ENCODE data around the gene TCAF1.
A peak's percentile ranks its signal among the peaks of the same experiment; 100 is the strongest.
"Not testable (repeated sequence)": the region's sequence is repeated elsewhere in the genome, so short reads cannot be mapped to it uniquely, and the experiment has no call there.

Gene TCAF1

DNA sequence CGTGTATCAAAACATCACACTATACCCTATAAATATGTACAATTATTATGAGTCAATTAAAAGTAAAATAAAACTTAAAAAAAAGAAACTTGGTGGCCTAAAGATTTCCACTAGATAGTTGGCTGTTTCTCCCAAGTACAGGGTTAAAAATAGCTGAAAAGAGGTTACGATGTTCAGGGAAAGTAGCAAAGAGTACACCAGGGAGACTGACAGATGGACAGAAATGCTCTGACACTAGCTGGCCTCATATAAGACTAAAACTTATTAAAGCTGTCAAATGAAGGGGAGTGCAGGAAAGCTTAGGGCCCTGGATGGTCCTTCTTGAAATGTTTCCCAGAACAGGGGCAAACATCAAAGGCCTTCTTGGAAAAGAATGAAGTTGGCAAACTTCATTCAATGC is 51.3 kb downstream of the TCAF1 start:
- no peak for DNase-seq
- Mint-ChIP-seq H3K36me3 (no peaks in the 10 kb centered on the region), H3K4me3 (no peak overlapping the region), H3K27ac (no peak overlapping the region), H3K27me3 (no peaks in the 10 kb centered on the region), H3K4me1 (no peaks in the 10 kb centered on the region), H3K9me3 (no peaks in the 10 kb centered on the region)
- no peak for ATAC-seq (replicated peaks)

DNA sequence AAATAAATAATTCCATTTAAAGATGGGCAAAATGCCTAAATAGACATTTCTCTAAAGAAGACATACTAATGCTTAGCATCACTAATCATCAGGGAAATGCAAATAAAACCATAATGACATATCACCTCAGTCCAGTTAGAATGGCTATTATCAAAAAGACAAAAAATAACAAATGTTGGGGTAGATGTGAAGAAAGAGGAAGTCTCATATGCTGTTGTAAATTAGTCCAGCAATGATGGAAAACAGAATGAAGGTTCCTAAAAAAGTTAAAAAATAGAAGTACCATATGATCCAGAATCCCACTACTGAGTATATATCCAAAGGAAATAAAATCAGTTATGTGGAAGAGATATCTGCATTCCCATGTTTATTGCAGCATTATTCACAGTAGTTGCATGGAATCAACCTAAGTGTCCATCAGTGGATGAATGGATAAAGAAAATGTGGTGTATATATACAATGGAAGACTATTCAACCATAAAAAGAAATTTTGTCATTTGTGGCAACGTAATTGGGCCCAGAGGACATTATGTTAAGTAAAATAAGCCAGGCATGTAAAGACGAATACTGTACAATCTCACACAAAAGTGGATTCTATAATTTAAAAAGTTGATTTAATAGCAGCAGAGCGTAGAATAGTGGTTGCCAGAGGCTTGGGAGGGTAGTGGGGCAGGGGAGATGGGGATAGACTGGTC is 52.0 kb downstream of the TCAF1 start:
- ATAC-seq (replicated peaks) (no peak), DNase-seq (no peak)
- H3K9me3 Mint-ChIP-seq: no peaks in the 10 kb centered on the region
- H3K4me3 Mint-ChIP-seq: no peak overlapping the region
- H3K4me1 Mint-ChIP-seq: no peaks in the 10 kb centered on the region
- no peak overlapping the region for H3K27ac Mint-ChIP-seq
- H3K27me3 Mint-ChIP-seq: no peaks in the 10 kb centered on the region
- peaks cover 2 to 5% of the 10 kb centered on the region in 2 donors for H3K36me3 Mint-ChIP-seq

DNA sequence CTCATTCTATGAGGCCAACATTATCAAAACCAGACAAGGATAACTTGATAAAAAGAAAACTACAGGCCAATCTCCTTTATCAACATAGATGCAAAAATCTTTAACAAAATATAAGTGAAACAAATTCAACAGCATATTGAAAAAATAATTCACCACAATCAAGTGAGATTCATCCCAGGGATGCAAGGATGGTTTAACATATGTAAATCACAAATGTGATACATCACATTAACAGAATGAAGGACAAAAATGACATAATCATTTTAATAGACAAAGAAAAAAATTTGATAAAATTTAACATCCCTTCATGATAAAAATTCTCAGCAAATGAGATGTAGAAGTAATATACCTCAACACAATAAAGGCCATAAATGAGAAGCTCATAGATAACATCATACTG is 53.8 kb downstream of the TCAF1 start:
- Mint-ChIP-seq H3K36me3 (peaks cover 3 to 5% of the 10 kb centered on the region in 2 donors), H3K9me3 (no peaks in the 10 kb centered on the region), H3K4me3 (no peak overlapping the region), H3K4me1 (no peaks in the 10 kb centered on the region), H3K27me3 (no peaks in the 10 kb centered on the region), H3K27ac (no peak overlapping the region)
- ATAC-seq (replicated peaks) (no peak), DNase-seq (no peak)

DNA sequence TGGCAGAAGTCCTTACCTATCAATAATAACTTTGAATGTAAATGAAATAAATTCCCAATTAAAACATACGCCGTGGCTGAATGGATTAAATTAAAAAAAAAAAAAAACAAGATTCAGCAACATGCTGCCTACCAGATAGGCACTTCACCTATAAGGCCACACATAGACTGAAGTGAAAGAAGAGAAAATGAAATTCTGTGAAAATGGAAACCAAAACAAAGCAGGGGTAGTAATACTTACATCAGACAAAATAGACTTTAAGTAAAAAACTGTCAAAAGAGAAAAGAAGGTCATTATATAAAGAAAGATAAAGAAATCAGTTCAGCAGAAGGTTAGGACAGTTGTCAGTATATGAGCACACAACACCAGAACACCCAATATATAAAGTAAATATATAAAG is 55.3 kb downstream of the TCAF1 start:
- H3K27me3 Mint-ChIP-seq: no peaks in the 10 kb centered on the region
- H3K4me1 Mint-ChIP-seq: no peaks in the 10 kb centered on the region
- ATAC-seq (replicated peaks): no peak
- H3K36me3 Mint-ChIP-seq: peaks cover 3 to 5% of the 10 kb centered on the region in 2 donors
- no peaks in the 10 kb centered on the region for H3K9me3 Mint-ChIP-seq
- H3K27ac Mint-ChIP-seq: no peak overlapping the region
- DNase-seq: no peak
- no peak overlapping the region for H3K4me3 Mint-ChIP-seq

DNA sequence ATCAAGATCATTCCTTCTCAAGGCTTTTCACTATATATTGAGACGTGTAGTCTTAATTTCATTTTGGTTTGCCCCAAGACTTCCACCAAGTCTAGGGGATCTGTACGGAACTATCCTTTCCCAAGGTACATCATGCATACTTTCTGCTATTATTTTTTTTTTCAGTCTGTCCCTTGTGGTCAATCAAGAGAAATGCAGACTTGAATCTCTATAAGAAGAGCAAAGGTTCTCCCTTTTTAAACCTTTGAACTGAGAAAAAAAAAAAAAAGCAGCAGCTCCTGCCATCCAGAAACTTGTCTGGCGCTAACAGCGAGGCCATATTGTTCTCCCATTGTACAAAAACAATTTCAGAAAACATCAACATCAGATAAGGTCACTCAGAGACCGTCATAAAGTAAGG is 60.3 kb downstream of the TCAF1 start:
- not testable (repeated sequence) for H3K4me3 Mint-ChIP-seq, DNase-seq

DNA sequence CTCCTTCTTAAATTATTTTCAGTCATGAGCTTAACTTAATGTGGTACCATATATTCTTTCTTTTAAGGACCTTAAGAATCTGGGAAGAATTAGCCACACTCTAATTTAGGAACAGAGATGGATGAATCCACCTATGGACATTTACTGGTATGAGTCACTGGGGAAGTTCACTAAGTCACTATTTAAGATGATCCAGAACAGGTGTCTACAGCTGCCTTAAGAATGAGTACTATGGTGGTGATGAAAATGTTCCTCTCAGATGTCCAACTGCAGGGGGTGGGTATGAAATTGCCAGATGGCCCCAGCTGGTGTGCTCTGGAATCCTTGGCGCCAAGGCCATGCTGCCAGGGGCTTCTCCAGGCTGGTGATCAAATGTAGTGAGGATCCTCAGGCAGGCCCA is 61.9 kb downstream of the TCAF1 start:
- ATAC-seq (replicated peaks); DNase-seq; H3K9me3 Mint-ChIP-seq; H3K27me3 Mint-ChIP-seq; H3K27ac Mint-ChIP-seq; H3K4me3 Mint-ChIP-seq; H3K4me1 Mint-ChIP-seq; H3K36me3 Mint-ChIP-seq: not testable (repeated sequence)

More for the DNA sequence above, 60.3 kb downstream of the TCAF1 start:
- H3K27ac Mint-ChIP-seq; H3K36me3 Mint-ChIP-seq; ATAC-seq (replicated peaks); H3K27me3 Mint-ChIP-seq; H3K4me1 Mint-ChIP-seq; H3K9me3 Mint-ChIP-seq: not testable (repeated sequence)

DNA sequence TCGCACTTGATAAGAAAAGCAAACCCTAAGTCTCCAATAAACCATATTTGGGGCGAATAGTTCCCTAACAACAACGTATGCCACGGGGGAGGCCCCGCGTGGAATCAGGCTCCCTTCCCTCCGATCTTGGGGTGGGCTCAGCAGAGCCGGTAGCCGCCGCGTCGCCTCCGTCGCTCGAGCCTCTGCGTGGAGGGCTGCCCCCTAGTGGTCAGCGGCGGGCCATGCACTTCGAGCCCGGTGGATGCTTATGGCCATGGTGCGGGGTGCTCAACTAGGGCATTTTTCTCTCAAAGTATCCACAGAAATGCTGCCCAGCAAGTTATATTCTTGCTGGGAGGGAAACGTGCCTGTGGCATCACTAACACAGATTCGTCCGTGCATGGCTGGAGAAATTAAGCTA is 64.8 kb downstream of the TCAF1 start:
- DNase-seq (peak; percentile 91), ATAC-seq (replicated peaks) (peak; percentile 70 to 71)
- not testable (repeated sequence) for H3K4me1 Mint-ChIP-seq, H3K9me3 Mint-ChIP-seq, H3K27ac Mint-ChIP-seq, H3K36me3 Mint-ChIP-seq, H3K27me3 Mint-ChIP-seq
- H3K4me3 Mint-ChIP-seq: peak overlapping the region in 1 of 2 donors; percentile 41

DNA sequence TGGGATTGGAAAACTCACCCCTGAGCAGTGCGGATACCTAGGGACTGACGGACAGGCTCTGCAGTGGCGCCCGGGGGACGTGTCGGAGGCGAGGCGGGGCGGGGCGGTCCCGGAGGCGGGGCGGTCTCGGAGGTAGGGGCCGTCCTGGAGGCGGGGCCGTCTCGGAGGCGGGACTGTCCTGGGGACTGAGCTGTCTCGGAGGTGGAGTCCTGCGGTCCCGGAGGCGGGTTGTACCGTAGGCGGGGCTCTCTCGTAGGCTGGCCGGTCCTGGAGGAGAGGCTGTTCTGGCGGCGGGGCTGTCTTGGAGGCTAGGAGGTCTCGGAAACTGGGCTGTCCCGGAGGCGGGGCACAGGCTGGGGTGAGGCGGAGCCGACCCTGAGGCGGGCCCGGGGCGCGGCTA is 65.4 kb downstream of the TCAF1 start:
- Mint-ChIP-seq H3K27ac (peak overlapping the region; percentile 94), H3K4me3 (peak overlapping the region; percentile 77 to 84)
- ATAC-seq (replicated peaks) (peak; percentile 81 to 85), DNase-seq (peak; percentile 89)
- H3K4me1 Mint-ChIP-seq, H3K36me3 Mint-ChIP-seq, H3K27me3 Mint-ChIP-seq, H3K9me3 Mint-ChIP-seq: not testable (repeated sequence)

DNA sequence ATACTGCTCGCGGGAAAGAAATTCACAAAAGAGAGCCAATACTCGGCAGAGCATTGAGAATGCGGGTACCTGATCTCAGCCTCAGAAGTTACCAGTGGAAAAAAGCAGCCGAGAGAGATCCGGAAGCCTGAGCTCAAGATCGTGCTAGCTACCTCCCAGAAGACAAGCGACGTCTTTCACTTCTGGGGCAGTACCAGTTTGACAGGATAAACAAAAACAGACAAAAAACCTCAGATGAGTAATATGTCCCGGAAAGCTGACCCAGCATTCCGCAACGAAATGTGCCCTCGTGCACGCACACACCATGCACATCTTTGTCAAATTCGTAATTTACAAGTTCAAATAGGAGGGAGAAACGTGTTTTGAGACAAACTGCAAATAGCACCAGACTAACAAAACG is 65.9 kb downstream of the TCAF1 start:
- H3K27me3 Mint-ChIP-seq, DNase-seq, H3K36me3 Mint-ChIP-seq, H3K4me1 Mint-ChIP-seq, H3K9me3 Mint-ChIP-seq: not testable (repeated sequence)
- ATAC-seq (replicated peaks): peak; percentile 56 to 61
- peak overlapping the region; percentile 94 for H3K27ac Mint-ChIP-seq
- peak overlapping the region in 1 of 2 donors; percentile 84 for H3K4me3 Mint-ChIP-seq

DNA sequence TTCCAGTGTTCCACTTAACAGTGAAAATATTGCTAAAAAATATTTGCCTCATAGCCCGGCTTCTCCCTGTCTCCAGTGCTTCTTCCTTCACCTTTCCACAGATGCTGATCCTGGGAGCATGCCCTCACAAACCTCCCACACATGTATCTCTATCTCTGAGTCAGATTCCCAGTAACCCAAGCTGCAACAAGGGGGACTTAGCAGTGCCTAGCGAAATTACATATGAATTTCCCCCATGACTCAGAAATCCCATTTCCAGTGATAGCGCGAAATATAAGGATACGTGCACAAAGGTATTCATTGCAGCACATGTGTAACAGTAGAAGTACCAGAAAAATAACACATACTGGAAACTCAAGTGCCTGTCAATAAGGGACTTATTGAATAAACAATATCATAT is 75.4 kb downstream of the TCAF1 start:
- not testable (repeated sequence) for DNase-seq; H3K27ac Mint-ChIP-seq; ATAC-seq (replicated peaks); H3K4me1 Mint-ChIP-seq; H3K9me3 Mint-ChIP-seq; H3K4me3 Mint-ChIP-seq; H3K36me3 Mint-ChIP-seq; H3K27me3 Mint-ChIP-seq

DNA sequence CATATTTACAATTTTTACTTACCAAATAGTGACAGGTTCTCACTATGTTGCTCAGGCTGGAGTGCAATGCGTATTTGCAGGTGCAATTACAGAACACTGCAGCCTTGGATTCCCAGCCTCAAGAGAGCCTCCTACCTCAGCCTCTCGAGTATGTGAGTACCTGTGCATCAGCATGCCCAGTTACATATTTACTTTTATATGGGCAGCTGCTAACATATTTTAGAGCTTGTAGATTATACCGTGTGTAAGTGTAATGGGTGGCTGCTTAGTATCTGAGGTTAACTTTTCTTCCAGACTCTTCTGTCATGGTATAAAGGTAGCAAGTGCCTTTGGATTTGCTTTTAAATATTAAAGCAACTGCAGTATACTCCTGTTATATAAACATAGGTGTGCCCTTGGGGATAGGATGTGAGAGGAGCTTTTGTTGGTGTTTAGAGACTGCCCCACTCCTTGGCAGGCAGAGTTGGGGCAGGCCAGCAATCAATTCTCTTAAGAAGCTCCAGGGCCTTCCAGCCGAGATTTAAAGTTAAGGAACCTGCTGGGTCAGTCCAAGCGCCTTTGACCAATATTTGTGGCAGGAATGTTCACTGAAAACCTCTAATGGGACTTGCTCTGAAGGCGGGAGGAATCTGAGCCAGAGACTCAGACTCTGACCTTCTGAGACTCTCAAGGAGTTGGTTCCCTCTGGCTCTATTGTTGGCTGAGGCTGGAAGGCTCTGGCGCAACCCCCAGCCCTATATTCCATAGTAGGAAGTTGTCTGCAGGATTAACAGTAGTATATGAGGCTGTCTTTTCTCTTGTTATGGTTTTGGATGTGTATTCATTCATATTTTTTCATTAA is 77.5 kb downstream of the TCAF1 start:
- H3K4me3 Mint-ChIP-seq; H3K4me1 Mint-ChIP-seq; H3K27ac Mint-ChIP-seq; H3K9me3 Mint-ChIP-seq; H3K36me3 Mint-ChIP-seq; H3K27me3 Mint-ChIP-seq; DNase-seq; ATAC-seq (replicated peaks): not testable (repeated sequence)

DNA sequence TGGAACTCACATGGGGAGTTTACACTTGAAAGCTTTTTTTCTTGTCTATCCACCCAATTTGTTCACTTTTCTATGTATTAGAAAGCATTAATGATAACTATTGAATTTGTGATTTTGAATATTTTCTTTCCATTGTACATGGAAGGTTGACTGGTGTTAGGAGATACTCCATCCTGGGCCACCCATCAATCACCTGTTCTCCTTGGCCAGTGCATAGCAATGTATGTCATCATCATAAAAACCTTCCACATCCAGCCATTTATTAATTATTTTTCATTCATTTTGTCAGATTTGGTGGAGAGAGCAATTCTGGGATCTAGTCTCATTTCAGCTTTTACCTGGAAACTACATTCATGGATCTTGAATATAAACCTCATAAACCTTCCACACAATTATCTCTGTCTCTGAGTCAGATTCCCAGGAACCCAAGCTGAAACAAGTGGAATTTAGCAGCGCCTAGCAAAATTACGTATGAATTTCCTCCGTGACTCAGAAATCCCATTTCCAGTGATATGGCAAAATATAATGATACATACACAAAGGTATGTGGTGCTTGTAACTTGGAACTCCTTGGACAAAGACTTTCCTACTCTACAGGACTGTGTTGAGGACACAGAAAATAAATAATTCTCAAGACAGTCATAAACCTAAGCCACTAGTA is 78.2 kb downstream of the TCAF1 start:
- not testable (repeated sequence) for H3K4me1 Mint-ChIP-seq; ATAC-seq (replicated peaks); H3K4me3 Mint-ChIP-seq; H3K27me3 Mint-ChIP-seq; H3K9me3 Mint-ChIP-seq; H3K36me3 Mint-ChIP-seq; DNase-seq; H3K27ac Mint-ChIP-seq

DNA sequence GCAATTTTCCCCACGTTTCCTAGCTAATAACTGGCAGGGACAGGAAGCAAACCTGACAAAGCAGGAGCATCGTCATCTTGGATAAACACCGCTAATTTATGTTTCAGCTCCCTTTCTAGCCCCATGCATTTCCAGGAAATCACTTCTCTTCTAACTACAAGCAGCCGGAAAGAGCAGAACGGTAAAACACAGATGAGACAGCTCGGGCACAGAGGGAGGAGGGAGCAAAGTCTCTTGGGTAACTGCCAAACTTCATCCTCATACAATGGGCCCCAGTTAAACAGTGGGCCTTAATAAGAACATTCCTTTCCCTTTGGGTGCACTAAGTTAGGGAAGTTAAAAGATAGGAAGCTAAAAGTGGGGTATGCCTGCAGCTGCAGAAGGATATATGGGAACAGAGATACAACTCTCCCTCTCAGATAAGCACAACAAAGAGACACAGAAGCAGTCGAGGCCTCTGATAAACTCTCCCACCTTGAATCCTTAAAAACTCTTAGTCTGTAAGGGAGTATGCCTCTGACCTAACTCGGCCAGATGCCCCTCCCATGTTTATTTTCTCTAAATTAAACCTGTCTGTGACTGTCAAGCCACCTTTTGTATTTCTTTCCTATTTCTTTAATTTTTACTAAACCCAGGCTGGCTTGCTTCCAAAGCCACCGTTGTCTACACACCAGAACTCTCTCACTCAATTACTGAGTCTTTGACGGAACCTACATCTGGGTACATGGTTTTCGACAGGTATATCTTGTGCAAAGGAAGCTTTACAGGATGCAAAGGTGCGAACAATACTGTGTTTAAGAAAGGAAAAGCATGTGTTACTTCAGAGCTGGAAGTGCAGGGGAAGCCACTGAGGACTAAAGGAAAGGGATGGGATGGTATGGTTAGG is 80.3 kb downstream of the TCAF1 start:
- H3K4me1 Mint-ChIP-seq; H3K27me3 Mint-ChIP-seq; ATAC-seq (replicated peaks); H3K9me3 Mint-ChIP-seq; H3K27ac Mint-ChIP-seq; H3K4me3 Mint-ChIP-seq; H3K36me3 Mint-ChIP-seq; DNase-seq: not testable (repeated sequence)

DNA sequence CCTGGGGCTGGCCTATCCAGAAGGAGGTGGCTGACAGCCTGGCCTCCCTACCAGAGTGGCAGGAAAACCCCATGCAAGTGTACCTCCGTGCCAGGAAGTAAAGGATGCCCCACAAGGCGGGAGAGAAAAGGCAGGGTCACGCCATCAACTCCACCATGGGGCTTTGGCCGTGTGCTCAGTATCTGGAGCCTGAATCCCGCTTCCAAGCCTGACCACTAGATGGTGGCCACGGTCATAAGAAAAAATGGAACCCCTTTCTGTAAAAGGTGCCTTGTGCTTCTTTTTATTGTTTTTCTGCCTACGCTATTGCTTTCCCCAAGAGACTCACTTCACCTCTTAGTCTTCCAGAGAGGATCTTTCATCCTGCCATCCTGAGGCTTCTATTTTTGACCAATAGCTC is 84.1 kb downstream of the TCAF1 start:
- not testable (repeated sequence) for H3K4me3 Mint-ChIP-seq, H3K4me1 Mint-ChIP-seq, H3K9me3 Mint-ChIP-seq, H3K27ac Mint-ChIP-seq, DNase-seq, H3K36me3 Mint-ChIP-seq, H3K27me3 Mint-ChIP-seq
- peak; percentile 44 to 71 for ATAC-seq (replicated peaks)
